ENCODE results near the gene CCDC137. TPM values are rescaled to one million over a fixed set of nuclear protein-coding genes. Genes with fewer than 3 reads are reported as not detected.
"Not testable (repeated sequence)": the region's sequence is repeated elsewhere in the genome, so short reads cannot be mapped to it uniquely, and the experiment has no call there.

CCDC137 gene
- polyA plus RNA-seq, 3 donors = 16.8 to 21.9 (median 17.5) TPM

- DNase-seq = no peak
Observed at GRCh38 chr17:81647640-81648012, 18.9 kb upstream of the CCDC137 start.

GRCh38 chr17:81648013-81648706, 18.4 kb upstream of the CCDC137 start:
- no peak for DNase-seq

DNA sequence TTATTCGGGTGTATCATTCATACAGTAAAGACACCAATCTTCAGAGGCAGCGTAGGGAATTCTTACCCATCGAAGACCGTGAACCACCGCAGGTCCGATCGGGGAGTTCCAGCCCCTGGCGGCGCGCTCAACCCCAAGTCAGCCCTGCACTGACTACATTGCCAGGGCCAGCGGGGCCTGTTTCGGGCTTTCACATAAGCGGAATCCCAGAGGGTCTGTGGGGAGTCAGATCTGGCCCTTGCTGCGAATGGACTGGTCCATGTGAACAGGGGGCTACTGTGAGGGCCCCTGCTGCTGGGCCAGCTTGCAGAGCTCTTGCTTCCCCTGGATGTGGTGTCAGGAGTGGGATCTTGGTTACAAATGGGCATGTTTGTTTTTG, 17.8 kb upstream of the CCDC137 start:
- no peak for DNase-seq

DNA sequence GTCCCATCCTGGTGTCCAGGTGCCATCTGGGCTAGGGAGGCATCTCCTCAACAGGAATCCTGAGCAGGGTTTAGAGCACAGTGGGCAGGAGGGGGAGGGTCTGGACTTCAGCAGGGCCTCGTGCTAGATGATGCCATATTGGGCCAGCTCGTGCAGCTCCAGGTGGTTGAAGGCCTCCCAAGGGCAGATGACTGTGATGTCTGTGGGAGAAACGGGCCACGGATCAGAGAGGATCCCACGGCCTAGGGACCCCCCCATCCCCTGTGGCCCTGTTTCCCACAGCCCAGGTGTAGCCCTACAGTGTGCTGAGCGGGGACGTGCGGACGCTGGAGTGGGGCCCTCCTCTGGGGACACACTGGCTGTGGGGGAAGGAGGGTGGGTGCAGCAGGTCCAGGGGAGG, 15.6 kb upstream of the CCDC137 start:
- no peak for DNase-seq

- no peak for DNase-seq
Observed at GRCh38 chr17:81651692-81652091, 14.8 kb upstream of the CCDC137 start.

DNA sequence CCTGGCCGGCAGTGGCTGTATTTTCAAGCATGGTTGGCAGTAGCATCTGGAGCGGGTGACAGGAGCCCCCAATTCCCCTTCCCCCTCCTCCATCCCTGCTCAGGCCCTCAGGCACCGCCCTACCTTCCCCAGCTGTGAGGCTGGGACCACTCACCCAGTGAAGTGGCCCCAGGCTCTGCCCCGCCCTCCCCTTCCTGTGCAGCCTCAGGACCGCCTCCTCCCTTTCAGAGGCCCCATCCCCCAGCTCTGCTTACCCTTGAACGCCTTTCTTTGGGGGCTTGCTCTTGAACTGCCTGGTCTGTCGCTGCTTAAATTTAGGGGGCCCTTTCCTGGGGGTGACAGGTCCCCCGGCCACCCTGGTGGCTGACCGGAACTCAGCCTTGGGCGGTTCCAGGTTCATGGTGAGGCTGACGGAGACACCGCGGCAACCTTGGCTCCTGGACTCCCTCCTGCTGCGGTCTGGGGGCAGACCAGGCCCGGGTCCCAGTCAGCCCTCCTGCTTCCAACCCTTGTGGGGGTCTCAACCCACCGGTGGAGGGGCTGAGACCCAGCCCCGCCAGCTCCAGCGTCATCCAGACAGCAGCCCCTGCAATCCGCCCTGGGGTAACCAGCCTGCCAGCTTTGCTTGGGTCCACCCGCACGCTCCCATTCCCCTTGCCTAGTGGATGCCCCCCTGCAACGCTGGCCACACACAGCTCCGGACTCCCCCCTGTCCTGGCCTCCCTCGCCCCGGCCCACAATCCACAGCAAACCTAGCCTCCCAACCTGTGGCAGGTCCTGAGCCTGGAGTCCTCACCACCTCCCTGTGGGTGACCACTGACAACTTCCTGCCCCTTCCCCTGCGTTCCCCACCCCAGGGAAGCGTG, 13.4 kb upstream of the CCDC137 start:
- no peak for DNase-seq

GRCh38 chr17:81655378-81656117, 11.0 kb upstream of the CCDC137 start:
- DNase-seq = no peak

DNA sequence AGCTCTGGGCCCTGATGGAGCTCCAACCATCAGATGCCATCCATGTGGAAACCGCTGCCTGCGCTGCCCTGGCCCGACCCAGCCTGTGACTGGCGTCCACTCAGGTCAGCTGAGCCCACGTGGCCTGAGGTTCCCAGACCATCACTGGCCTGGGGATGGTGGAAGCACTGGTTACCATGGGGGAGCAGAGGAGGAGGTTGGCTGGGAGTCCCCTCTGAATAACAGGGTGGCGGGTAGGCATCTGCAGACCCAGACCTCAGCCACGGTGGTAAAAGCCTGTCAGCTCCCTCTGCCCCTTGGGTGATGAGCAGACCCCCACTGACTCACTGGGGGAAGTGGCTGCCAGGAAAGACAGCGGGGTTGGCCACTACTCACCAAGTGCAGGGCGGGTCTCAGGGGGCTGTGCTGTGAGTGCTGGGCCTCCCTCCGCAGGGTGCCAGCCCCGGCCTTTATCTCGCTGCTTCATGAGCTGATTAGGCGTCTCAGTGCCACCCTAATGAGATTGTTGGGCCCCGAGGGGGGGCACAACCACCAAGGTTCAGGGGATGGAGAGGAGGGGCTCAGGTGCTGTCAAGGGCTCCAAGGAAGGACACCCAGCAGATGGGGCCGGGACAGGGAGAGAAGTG, 10.3 kb upstream of the CCDC137 start, which contains the start of gene PDE6G:
Gene PDE6G (minus strand): TSS at position 425 of the 626 bp plus-strand sequence. CDS start 3,237 bp downstream, outside the sequence.
- DNase-seq = no peak

DNA sequence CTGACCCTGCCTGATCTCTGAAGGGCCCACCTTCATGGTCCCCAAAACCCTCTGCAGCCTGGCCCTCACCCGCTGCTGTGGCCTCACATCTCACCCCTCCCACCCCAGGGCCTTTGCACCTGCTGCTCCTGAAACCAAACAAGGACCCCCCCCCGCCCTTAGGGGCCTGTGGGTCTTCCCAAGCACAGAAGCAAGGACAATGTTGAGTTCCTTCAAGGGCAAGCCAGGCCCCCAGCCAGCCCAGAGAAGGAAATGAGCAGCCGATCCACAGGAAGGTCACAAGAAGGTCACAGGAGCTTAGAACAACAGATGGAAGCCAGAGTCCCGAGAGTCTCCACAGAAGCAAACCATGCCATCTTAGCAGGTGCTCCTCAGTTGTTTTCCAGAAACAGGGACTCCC, 9.7 kb upstream of the CCDC137 start:
- no peak for DNase-seq

- no peak for DNase-seq
Observed at GRCh38 chr17:81659038-81659437, 7.5 kb upstream of the CCDC137 start.

DNA sequence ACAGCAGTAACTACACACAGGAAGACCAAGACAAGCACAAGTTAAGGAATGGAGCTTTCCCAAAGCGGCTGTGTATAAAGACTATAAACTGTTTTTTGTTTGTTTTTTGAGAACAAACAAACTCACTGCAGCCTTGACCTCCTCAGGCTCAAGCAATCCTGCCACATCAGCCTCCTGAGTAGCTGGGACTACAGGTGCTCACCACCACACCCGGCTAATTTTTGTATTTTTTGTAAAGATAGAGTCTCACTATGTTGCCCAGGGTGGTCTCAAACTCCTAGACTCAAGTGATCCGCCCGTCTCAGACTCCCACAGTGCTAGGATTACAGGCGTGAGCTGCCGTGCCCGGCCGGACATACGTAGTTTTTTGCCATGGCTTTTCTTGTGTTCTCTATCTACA, 6.1 kb upstream of the CCDC137 start:
- no peak for DNase-seq

DNA sequence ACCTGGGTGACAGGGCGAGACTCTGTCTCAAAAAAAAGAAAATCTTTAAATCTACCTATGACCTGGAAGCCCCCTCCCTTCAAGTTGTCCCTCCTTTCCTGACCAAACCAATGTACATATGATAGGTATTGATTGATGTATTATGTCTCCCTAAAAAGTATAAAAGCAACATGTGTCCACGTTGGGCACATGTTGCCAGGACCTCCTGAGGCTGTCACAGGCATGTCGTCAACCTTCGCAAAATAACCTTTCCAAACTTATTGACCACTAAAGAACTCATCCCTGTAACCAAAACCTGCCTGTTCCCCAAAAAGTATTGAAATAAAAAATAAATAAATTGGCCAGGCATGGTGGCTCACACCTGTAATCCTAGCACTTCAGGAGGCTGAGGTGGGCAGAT, 4.5 kb upstream of the CCDC137 start:
- DNase-seq = no peak

GRCh38 chr17:81664051-81664470, 2.5 kb upstream of the CCDC137 start:
- no peak for DNase-seq

- no peak for DNase-seq
Observed at GRCh38 chr17:81665205-81666091, 1.1 kb upstream of the CCDC137 start.

DNA sequence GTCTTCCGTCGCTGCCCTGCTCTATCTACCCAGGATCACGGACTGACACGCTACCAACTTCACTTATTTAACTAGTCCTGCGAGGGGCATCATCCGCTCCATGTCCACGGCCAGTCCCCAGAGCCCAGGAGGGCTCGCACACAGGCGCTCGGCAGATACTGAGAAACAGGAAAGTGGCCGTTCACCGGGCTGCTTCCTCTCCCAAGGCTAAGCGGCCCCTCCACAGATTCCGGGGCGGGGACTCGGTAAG, 520 bp upstream of the CCDC137 start:
- no peak for DNase-seq

GRCh38 chr17:81667754-81668153, 1.2 kb downstream of the CCDC137 start:
- no peak for DNase-seq

GRCh38 chr17:81672504-81672903, 6.0 kb downstream of the CCDC137 start:
- no peak for DNase-seq

DNA sequence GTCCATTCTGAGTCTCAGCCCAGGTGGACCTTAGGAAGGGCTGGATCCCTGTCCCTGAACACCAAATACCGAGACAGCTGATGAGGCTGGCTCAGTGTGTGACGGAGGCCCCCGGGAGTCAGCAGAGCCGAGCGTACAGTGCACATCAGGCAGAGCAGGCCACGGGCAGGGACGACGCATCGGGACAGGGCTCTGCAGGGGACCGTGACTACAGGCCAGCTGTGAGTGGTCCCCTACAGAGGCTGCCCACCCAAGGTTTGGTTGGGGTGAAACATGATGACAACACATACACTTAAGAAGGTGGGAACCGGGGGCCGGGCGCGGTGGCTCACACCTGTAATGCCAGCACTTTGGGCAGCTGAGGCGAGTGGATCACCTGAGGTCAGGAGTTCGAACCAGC, 6.4 kb downstream of the CCDC137 start:
- no peak for DNase-seq

DNA sequence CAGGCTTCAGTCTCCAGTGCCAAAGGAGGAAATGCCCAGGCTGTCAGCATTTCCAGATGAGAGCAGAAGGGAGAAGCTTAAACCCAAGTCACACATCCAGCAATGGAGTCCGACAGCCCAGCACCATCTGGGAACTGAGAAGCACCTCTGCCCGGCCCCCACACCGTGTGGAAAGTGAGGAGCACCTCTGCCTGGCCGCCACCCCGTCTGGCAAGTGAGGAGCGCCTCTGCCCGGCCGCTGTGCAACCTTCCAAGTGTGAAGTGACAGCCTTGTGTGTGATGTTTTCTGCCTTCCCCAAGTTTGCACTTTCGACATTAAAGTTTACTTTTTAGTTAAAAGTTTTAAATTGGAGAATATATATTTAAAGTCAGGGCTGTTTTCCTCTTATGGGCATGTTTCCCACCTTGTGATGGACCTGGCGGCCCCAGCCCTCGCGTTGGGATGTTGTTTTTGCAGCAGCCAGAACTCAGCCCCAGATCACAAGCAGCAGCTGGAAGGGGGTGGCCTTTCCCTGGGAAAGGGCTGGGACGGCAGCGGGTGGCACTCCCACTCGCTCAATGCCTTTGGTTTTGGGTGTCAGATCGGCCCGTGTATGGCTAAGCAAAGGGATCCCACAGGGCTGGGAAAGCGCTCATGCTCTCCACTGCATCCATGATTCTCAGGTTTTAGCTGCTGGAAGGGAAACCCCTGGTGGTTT, 7.2 kb downstream of the CCDC137 start:
- no peak for DNase-seq

DNA sequence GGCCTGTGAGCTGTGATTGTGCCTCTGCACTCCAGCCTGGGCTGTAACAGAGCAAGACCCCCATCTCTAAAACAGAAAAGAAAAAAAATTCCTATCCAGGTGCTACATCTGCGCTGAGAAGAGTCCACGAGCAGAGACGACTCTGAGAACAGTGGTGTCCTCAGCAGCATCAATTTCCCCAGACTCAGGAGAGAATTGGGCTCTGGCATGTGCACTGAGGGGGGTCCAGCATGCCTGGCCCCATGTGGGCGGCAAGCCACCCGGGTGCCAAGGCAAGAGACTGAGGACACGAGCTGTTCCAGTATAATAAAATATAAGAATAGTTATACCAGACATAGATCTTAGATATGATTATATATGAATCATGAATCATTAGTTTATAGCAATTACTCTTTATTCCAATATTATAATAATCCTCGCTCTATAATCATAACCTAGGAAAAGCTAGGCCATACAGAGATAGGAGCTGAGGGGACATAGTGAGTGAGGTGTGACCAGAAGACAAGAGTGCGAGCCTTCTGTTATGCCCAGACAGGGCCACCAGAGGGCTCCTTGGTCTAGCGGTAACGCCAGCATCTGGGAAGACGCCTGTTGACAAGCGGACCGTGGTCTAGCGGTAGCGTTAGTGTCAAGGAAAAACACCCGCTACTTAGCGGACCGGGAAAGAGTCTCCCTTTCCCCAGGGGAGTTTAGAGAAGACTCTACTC, 9.1 kb downstream of the CCDC137 start:
- DNase-seq = not testable (repeated sequence)
